Stomach (tissue), 9 donors: ENCODE data around the gene SNRK. TPM values are rescaled to one million over a fixed set of nuclear protein-coding genes. Genes with fewer than 3 reads are reported as not detected.

Source experiments
- DNase-seq, 2 donors: peaks; one replicate each; pipeline versions ENCODE4 v3.0.0 to v3.0.0-alpha.2; 2013 to 2019
- H3K27ac ChIP-seq, 5 donors: fragments of 200-600 bp in 4 of 5; sonication (generic) in 4 of 5; one replicate each; pipeline ENCODE4 v1.5.1; 2013 to 2019; ENCODE audit warnings: mild to moderate bottlenecking in 1 of 5, moderate library complexity in 1 of 5
- H3K27me3 ChIP-seq, 3 donors: fragments of 200-600 bp; sonication (generic); one replicate each; pipeline ENCODE4 v1.5.1; 2017 to 2019; ENCODE audit warnings: mixed run types in 1 of 3
- H3K36me3 ChIP-seq, 4 donors: fragments of 200-600 bp; sonication (generic); 1 replicate in 3 of 4; 2 replicates in 1 of 4; pipeline ENCODE4 v1.5.1; 2016 to 2019
- H3K4me1 ChIP-seq, 4 donors: fragments of 200-600 bp; sonication (generic); one replicate each; pipeline ENCODE4 v1.5.1; 2016 to 2019
- H3K4me3 ChIP-seq, 4 donors: fragments of 200-600 bp; sonication (generic) in 3 of 4; one replicate each; pipeline ENCODE4 v1.5.1; 2016 to 2019; ENCODE audit warnings: mild to moderate bottlenecking in 1 of 4
- H3K9me3 ChIP-seq, 4 donors: fragments of 200-600 bp; sonication (generic); one replicate each; pipeline ENCODE4 v1.5.1; 2016 to 2019
- CTCF ChIP-seq, 7 experiments: fragments of 450-650 bp in 4 of 7; fragments of 200-600 bp in 3 of 7; sonication (generic) in 3 of 7; IDR thresholded peaks; one replicate each; pipeline ENCODE4 v1.5.1; 2016 to 2019; ENCODE audit warnings: antibody characterized with exemption in 7 of 7, control low read depth in 2 of 7, mild to moderate bottlenecking in 1 of 7
- EP300 ChIP-seq: sonication (generic); formaldehyde crosslinking; IDR thresholded peaks from one replicate; pipeline ENCODE4 v1.6.1; 2017; ENCODE audit warnings: antibody characterized with exemption
- POLR2A ChIP-seq, 4 donors: fragments of 450-650 bp; IDR thresholded peaks; one replicate each; pipeline ENCODE4 v1.6.1; 2016; ENCODE audit warnings: antibody characterized with exemption in 4 of 4, control low read depth in 2 of 4, mild to moderate bottlenecking in 1 of 4, moderate library complexity in 1 of 4
- POLR2AphosphoS5 ChIP-seq, 3 donors: sonication (generic); formaldehyde crosslinking; IDR thresholded peaks; one replicate each; pipeline ENCODE4 v1.6.1; 2016; ENCODE audit warnings: antibody characterized with exemption in 3 of 3
- WGBS, 5 donors: extraction: QIAGEN DNeasy Blood & Tissue Kit in 3 of 5; methylation state at CpG; one replicate each; pipeline versions ENCODE4 v1.1.5 to v1.1.7; 2013 to 2018; 5-methylcytosine and 5-hydroxymethylcytosine counted together
- intact Hi-C: fragments of 100-400 bp; cut with DNase I; formaldehyde crosslinking; loops from one replicate; pipeline ENCODE4 v1.15.1; 2023; ENCODE audit warnings: low total_unique reads
- polyA plus RNA-seq, 3 donors: library from polyadenylated mRNA; stranded (reverse); fragments of 200-250 nt; gene quantifications; one replicate each; pipeline ENCODE4 v1.2.3, GENCODE V29; 2013
- total RNA-seq, 5 donors: library from RNA; depleted of rRNA; stranded (reverse); fragments of >200 nt; gene quantifications; one replicate each; pipeline versions ENCODE4 v1.1.0 to v1.2.3, GENCODE V29; 2014 to 2016
- donor health status: healthy with polysubstance abuse.
- donor health status: Bipolar disorder and iron deficiency.
- donor health status: healthy.

The SNRK gene
- total and polyA plus RNA-seq, 8 donors: 8.2 to 183 (median 36.0) TPM

DNA sequence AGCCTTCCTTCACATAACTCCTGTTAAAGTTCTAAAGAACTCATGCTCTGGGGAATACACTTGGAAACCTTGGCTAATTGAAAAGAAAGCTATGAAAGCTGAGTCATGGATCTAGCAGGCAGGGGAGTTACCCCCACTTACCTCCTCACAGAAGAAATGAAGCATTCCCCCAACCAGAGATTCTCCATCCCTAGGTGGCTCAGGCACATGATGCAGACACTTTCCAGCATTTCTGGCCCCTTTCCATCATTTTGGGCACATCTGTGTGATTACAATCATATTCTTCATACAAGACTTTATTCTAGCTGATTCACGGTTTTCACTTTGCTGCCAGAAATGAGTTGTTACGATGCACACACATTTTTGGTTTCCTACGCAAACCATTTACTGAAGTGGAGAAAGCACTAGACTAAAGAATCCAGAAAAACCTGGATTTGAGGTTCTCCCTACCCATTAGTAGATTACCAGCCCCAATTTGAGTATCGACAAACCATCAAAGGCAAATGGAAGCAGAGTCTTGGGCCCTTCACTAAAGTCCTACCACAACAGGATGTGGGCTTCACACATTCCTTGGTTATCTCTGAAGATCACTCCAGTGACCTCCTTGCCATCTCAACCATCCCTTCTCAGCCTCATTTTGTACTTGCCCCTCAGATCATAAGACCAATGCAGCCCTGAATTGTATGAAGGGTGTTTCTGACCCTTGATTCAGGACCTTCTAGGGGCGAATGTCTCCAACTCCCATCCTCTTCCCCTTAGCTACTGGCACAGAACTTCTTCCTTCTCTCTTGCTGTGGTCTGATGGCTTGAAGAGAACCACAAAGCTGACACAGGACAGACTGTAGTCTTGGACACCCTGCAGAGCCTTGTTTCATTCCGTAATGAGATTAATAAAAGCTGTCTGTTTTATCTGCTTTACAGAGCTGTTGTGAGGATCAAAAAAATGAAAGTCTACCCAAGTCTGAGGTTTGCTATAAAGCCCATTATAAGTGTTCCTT lies 42.5 kb upstream of the SNRK start:
- no peak overlapping the region for H3K27ac ChIP-seq
- 70 to 86% (median 73%) methylated on average over 5 to 6 of the region's 6 CpGs for WGBS, 5 donors
- H3K27me3 ChIP-seq: no peaks in the 10 kb centered on the region
- H3K9me3 ChIP-seq: peaks cover 0 to 9% (median 4%) of the 10 kb centered on the region in 4 donors
- no peaks in the 10 kb centered on the region for H3K36me3 ChIP-seq
- no peak for TF ChIP-seq CTCF (IDR thresholded peaks at IDR 0.05)
- no peak for TF ChIP-seq EP300
- no peak for TF ChIP-seq POLR2A (IDR thresholded peaks at IDR 0.05)
- no peak for TF ChIP-seq POLR2AphosphoS5 (IDR thresholded peaks at IDR 0.05)
- intact Hi-C loops: no loop called here
- no peak overlapping the region for H3K4me3 ChIP-seq
- no peak for DNase-seq
- peaks cover 0 to 13% (median 5%) of the 10 kb centered on the region in 4 donors for H3K4me1 ChIP-seq

DNA sequence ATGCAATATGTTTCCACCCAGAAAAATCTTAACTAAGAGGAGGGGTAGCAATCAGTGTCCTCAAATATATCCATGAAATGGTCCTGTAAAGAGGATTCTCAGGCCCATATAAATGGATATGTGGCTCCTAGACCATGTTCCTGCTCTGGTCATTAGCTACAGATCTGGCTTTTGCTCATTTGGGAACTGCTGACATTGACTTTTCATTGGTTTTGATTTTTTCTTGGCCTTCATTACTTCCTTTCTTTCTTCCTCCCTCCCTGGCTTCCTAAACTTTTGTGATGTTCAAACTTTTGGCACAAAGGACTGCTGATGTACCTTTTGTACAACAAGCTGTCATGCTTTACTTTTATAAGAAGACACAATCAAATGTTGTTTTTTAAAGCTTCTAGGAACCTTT lies 41.6 kb upstream of the SNRK start:
- intact Hi-C loops: no loop called here
- no peak overlapping the region for H3K27ac ChIP-seq
- no peak for DNase-seq
- H3K4me3 ChIP-seq: no peak overlapping the region
- TF ChIP-seq CTCF (IDR thresholded peaks at IDR 0.05) (no peak), POLR2A (IDR thresholded peaks at IDR 0.05) (no peak), EP300 (no peak), POLR2AphosphoS5 (IDR thresholded peaks at IDR 0.05) (no peak)
- peaks cover 0 to 13% (median 5%) of the 10 kb centered on the region in 4 donors for H3K4me1 ChIP-seq
- H3K9me3 ChIP-seq: peaks cover 0 to 9% (median 4%) of the 10 kb centered on the region in 4 donors
- no peaks in the 10 kb centered on the region for H3K27me3 ChIP-seq
- H3K36me3 ChIP-seq: no peaks in the 10 kb centered on the region

- Histone ChIP-seq H3K27me3 (no peaks in the 10 kb centered on the region), H3K4me3 (no peak overlapping the region), H3K9me3 (peaks cover 0 to 9% (median 4%) of the 10 kb centered on the region in 4 donors), H3K36me3 (no peaks in the 10 kb centered on the region), H3K27ac (peak overlapping the region in 1 of 5 donors; percentile 6), H3K4me1 (peaks cover 0 to 13% (median 5%) of the 10 kb centered on the region in 4 donors)
- peak in 1 of 2 donors; percentile 62 for DNase-seq
- intact Hi-C loops: no loop called here
- TF ChIP-seq POLR2AphosphoS5 (IDR thresholded peaks at IDR 0.05) (peak in 1 of 3 donors; percentile 7), POLR2A (IDR thresholded peaks at IDR 0.05) (no peak)
- 26 to 56% (median 43%) methylated on average over 2 of the region's 2 CpGs for WGBS, 5 donors
These were observed 39.4 kb upstream of the SNRK start for GRCh38 chr3:43246976-43247375.

GRCh38 chr3:43247561-43248184 lies 38.7 kb upstream of the SNRK start:
- Histone ChIP-seq H3K9me3 (peaks cover 0 to 4% (median 2%) of the 10 kb centered on the region in 4 donors), H3K4me1 (peaks cover 0 to 13% (median 5%) of the 10 kb centered on the region in 4 donors), H3K36me3 (no peaks in the 10 kb centered on the region), H3K27me3 (no peaks in the 10 kb centered on the region), H3K4me3 (no peak overlapping the region), H3K27ac (peak overlapping the region in 1 of 5 donors; percentile 6)
- DNase-seq: no peak
- intact Hi-C loops: no loop called here
- 47 to 84% (median 67%) methylated on average over 3 of the region's 3 CpGs for WGBS, 5 donors
- TF ChIP-seq POLR2A (IDR thresholded peaks at IDR 0.05) (no peak), CTCF (IDR thresholded peaks at IDR 0.05) (no peak), EP300 (no peak), POLR2AphosphoS5 (IDR thresholded peaks at IDR 0.05) (no peak)
